NCI-H2029 treated with DMSO at 0.1 percent for 48 hours (cell line): ENCODE results near the gene NEK5.
"Not testable (repeated sequence)": the region's sequence is repeated elsewhere in the genome, so short reads cannot be mapped to it uniquely, and the experiment has no call there.

ENCODE experiments used
- DNase-seq: peaks from one replicate; lab custom pipeline; 2025; lab: John Stamatoyannopoulos, UW

Gene NEK5

GRCh38 chr13:52141299-52141698 lies 12.4 kb upstream of the NEK5 start:
- DNase-seq, result no peak

- DNase-seq, result no peak
Measured at GRCh38 chr13:52137489-52137888, 8.6 kb upstream of the NEK5 start.

GRCh38 chr13:52136763-52137162 lies 7.9 kb upstream of the NEK5 start:
- no peak for DNase-seq

GRCh38 chr13:52130641-52131040 lies 1.8 kb upstream of the NEK5 start:
- DNase-seq, result no peak

GRCh38 chr13:52127783-52128702 lies 830 bp downstream of the NEK5 start:
- DNase-seq, result peak; percentile 18

- no peak for DNase-seq
Measured at GRCh38 chr13:52127378-52127777, 1.5 kb downstream of the NEK5 start.

- DNase-seq, result no peak
Measured at GRCh38 chr13:52125547-52125946, 3.3 kb downstream of the NEK5 start.

GRCh38 chr13:52118595-52118994 lies 10.3 kb downstream of the NEK5 start:
- no peak for DNase-seq

- no peak for DNase-seq
Measured at GRCh38 chr13:52118095-52118494, 10.8 kb downstream of the NEK5 start.

GRCh38 chr13:52112591-52112990 lies 16.3 kb downstream of the NEK5 start:
- no peak for DNase-seq

GRCh38 chr13:52109116-52109670 lies 19.7 kb downstream of the NEK5 start:
- DNase-seq, result no peak

- no peak for DNase-seq
Measured at GRCh38 chr13:52105841-52106240, 23.0 kb downstream of the NEK5 start.

- DNase-seq, result no peak
Measured at GRCh38 chr13:52104624-52105023, 24.2 kb downstream of the NEK5 start.

GRCh38 chr13:52103386-52103785 lies 25.5 kb downstream of the NEK5 start:
- no peak for DNase-seq

GRCh38 chr13:52102423-52102822 lies 26.4 kb downstream of the NEK5 start:
- DNase-seq, result not testable (repeated sequence)

GRCh38 chr13:52097197-52097596 lies 31.7 kb downstream of the NEK5 start:
- DNase-seq, result no peak

- no peak for DNase-seq
Measured at GRCh38 chr13:52096748-52097147, 32.1 kb downstream of the NEK5 start.

- no peak for DNase-seq
Measured at GRCh38 chr13:52096062-52096461, 32.8 kb downstream of the NEK5 start.

- DNase-seq, result no peak
Measured at GRCh38 chr13:52092087-52092486, 36.8 kb downstream of the NEK5 start.

GRCh38 chr13:52091473-52091872 lies 37.4 kb downstream of the NEK5 start:
- no peak for DNase-seq

GRCh38 chr13:52085421-52085820 lies 43.5 kb downstream of the NEK5 start:
- DNase-seq, result no peak

GRCh38 chr13:52084981-52085380 lies 43.9 kb downstream of the NEK5 start:
- not testable (repeated sequence) for DNase-seq

- DNase-seq, result no peak
Measured at GRCh38 chr13:52082601-52083000, 46.3 kb downstream of the NEK5 start.

- not testable (repeated sequence) for DNase-seq
Measured at GRCh38 chr13:52079891-52080290, 49.0 kb downstream of the NEK5 start.
